ENCODE results near the gene BCL2L1. TPM values are rescaled to one million over a fixed set of nuclear protein-coding genes. Genes with fewer than 3 reads are reported as not detected.

Gene BCL2L1
- polyA plus RNA-seq, 1 of the 3 experiments (the other 2 are of a cell fraction) = 99.9 TPM

GRCh38 chr20:31695849-31696804 lies 26.5 kb downstream of the BCL2L1 start (continued):
- TF ChIP-seq PBX3 (IDR thresholded peaks at IDR 0.05) (peak; percentile 71), ZBTB33 (IDR thresholded peaks at IDR 0.05; ENCODE audit: borderline replicate concordance, low read depth) (no peak), TEAD4 (IDR thresholded peaks at IDR 0.05; ENCODE audit: borderline replicate concordance, insufficient read depth) (peak; percentile 54; the same call in 1 of the 2 replicates), RCOR1 (IDR thresholded peaks at IDR 0.05; ENCODE audit: low read length) (no peak), EZH2phosphoT487 (IDR thresholded peaks at IDR 0.05; ENCODE audit: borderline replicate concordance, low read depth) (no peak), MEF2A (IDR thresholded peaks at IDR 0.05; ENCODE audit: borderline replicate concordance, low read depth) (no peak), TCF12 (IDR thresholded peaks at IDR 0.05) (peak; percentile 74; the same call in 1 of the 2 replicates), GATA2 (CRISPR knock-in tag; IDR thresholded peaks at IDR 0.05) (no peak), FOSL2 (IDR thresholded peaks at IDR 0.05; ENCODE audit: borderline replicate concordance, low read depth) (peak; percentile 69; the same call in 1 of the 2 replicates), ELF1 (IDR thresholded peaks at IDR 0.05) (no peak)

DNA sequence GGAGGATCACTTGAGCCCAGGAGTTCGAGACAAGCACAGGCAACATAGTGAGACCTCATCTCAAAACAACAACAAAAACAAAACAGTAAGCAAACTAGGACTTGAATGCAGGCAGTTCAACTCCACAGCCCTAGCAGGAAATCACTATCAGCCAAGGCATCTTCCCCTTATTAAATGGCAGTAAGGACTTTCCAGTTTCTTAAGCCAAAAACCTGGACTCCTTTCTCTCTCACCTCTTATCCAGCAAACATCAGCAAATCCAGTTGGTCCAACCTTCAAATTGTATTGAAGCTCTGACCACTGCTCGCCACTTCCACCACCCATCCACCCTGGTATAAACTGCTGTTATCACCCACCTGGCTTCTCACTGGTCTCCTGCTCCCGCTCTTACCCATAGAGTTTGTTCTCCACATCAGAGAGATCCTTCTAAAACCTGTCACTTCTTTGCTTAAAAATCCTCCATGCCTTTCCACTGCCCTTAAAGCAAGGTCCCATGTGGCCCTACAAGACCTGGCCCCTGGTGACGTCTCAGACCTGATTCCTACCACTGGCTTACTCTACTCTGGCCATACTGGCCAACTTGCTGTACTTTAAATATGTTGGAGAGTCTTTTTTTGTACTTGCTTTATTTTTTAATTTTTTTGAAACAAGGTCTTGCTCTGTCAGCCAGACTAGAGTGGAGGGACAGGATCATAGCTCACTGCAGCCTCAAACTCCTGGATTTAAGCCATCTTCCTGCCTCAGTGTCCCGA lies 27.6 kb downstream of the BCL2L1 start:
- H3K79me2 ChIP-seq (ENCODE audit: insufficient read depth) = peaks cover 97% of the 10 kb centered on the region
- H3K4me2 ChIP-seq = peak overlapping the region; percentile 17
- TF ChIP-seq, protein P1, sequence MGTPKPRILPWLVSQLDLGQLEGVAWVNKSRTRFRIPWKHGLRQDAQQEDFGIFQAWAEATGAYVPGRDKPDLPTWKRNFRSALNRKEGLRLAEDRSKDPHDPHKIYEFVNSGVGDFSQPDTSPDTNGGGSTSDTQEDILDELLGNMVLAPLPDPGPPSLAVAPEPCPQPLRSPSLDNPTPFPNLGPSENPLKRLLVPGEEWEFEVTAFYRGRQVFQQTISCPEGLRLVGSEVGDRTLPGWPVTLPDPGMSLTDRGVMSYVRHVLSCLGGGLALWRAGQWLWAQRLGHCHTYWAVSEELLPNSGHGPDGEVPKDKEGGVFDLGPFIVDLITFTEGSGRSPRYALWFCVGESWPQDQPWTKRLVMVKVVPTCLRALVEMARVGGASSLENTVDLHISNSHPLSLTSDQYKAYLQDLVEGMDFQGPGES (IDR thresholded peaks at IDR 0.05; ENCODE audit: low read depth, low read length) = no peak
- no peak for TF ChIP-seq RAD21 (IDR thresholded peaks at IDR 0.05; ENCODE audit: low read length)
- peak overlapping the region; percentile 11; the same call in 1 of the 2 replicates for H3K9ac ChIP-seq
- CTCF ChIA-PET = interaction anchor here (0.8 to 2.7 kb wide), 3 partner anchors 29 to 132 kb away, joined by 3 to 8 read pairs (median 5); no protein-coding TSS in a partner anchor
- no peaks in the 10 kb centered on the region for H3K9me2 ChIP-seq
- H3K4me1 ChIP-seq (ENCODE audit: control insufficient read depth in 1 of 2, insufficient read depth in 2 of 2, low read depth in 1 of 2, low read length in 1 of 2) = peaks cover 3 to 60% of the 10 kb centered on the region in 2 experiments; a peak in 3 of 4 replicates
- no peaks in the 10 kb centered on the region for H3K9me3 ChIP-seq
- DNase-seq = no peak
- H3K27ac ChIP-seq (ENCODE audit: low read depth in 2 of 2, low read length in 1 of 2) = peak overlapping the region in 1 of 2 experiments; percentile 92; a peak in 2 of 4 replicates
- 0 out of 2 replicates have a peak, but pooled peaks cover 4% of the 10 kb centered on the region for H4K20me1 ChIP-seq (ENCODE audit: insufficient read depth)
- H2AFZ ChIP-seq (ENCODE audit: low read depth) = no peak overlapping the region
- H3F3A ChIP-seq (replicated peaks; ENCODE audit: insufficient read depth) = peaks cover 39% of the 10 kb centered on the region
- no peaks in the 10 kb centered on the region for H3K27me3 ChIP-seq (ENCODE audit: insufficient read depth)
- 94% methylated on average over 5 of the region's 5 CpGs for WGBS (ENCODE audit: low lambda C conversion rate)
- no peak overlapping the region for H3K4me3 ChIP-seq (ENCODE audit: low read depth in 2 of 2, low read length in 1 of 2)
- POLR2A ChIA-PET = no interaction called here
- H3K36me3 ChIP-seq (replicated peaks in 1 of 2; ENCODE audit: control insufficient read depth in 1 of 2, insufficient read depth in 2 of 2, low read length in 1 of 2) = peaks cover 0 to 41% of the 10 kb centered on the region in 2 experiments

Measured in SK-N-SH (cell line).